T47D (cell line): Measurements from ENCODE around the gene OLFM3.

Experiments
- DNase-seq, 2 experiments: peaks; one replicate each; pipeline versions ENCODE4 v3.0.0 to v3.0.0-alpha.2; 2011 to 2012; ENCODE audit warnings: low read depth in 1 of 2, low spot score in 1 of 2
- JUND ChIP-seq: IDR thresholded peaks from 2 replicates; pipeline ENCODE4 v1.6.1; 2012; ENCODE audit warnings: low read depth
- in situ Hi-C: cut with HindIII; loops from 2 replicates; pipeline ENCODE4 v1.10.0; 2016; ENCODE audit warnings: low sequenced_read_pairs, low pct_unique_long_range_greater_than_20kb

OLFM3 gene

DNA sequence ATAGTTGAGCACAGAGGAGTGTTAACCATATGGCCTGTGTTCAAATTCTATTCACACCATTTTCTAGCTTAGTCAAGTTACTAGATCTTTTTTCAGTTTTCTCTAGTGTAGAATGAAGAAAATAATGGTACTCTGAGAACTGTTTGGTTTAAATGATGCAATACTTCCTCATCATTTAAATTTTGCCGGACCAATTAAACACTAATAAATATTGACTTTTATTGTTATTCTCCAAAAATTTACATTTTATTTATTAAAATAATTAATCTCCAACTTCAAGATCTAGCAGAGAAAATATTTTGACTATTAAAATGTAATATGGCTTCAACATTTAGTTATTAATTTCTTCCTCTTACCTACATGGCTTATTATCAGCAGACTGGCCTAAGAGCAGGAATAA lies 123.1 kb downstream of the OLFM3 start:
- in situ Hi-C loops: no loop called here
- no peak for TF ChIP-seq JUND
- DNase-seq: no peak

DNA sequence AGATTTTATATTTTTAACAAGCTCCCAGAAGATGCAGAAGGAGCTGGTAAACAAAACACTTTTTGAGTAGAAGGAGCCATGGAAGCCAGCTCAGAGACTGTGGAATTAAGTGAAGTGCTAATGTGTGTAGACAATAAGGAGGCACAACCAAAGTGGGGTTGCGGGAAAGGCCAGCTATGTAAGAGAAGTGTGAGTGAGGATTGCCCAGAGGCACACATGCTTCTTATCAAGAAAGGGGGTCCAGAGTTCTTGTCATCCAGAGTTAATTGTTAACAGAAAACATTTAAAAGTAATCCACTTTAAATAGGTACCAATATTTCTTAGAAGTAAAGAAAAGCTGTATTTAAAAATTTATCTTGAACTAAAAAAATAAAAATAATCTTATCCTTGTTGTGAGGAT lies 136.8 kb downstream of the OLFM3 start:
- no peak for TF ChIP-seq JUND
- DNase-seq: no peak
- in situ Hi-C loops: no loop called here

DNA sequence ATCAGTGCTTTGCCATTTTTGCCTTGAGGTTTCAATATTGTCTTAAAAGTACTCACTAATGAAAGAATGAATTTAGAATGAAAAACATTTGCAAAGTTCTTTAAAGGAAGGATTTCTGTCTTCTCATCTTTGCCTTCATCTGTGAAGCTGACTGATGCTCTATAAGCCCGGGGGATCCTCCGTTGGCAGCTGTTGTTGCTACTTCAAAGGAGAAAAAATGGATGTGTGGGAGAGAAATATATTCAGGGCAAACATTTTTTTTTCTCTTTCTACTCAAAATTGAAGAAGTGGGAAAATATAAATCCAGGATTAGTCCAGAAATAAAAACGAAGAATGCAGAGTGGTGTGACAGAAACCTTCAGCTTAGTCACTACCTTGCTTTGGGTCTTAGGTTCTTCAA lies 142.5 kb downstream of the OLFM3 start:
- in situ Hi-C loops: no loop called here
- TF ChIP-seq JUND: no peak
- no peak for DNase-seq

DNA sequence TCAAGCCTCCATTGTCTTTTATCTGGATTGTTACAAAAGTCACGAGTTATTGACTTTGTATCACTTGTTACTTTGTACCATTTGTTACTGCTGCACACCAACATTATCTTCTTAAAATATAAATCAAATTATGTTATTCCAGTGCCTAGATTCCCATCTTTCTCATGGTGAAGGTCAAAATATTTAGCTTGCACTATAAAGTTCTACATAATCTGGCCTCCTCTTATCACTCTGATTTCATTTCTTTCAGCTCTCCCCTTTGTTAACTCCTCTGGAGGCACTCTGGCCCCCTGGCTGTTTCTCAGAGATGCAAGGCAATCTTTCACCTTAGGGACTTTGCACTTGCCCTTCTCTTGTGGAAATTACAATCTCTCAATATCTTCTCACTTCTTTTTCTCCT lies 143.8 kb downstream of the OLFM3 start:
- no peak for TF ChIP-seq JUND
- DNase-seq: no peak
- in situ Hi-C loops: no loop called here

DNA sequence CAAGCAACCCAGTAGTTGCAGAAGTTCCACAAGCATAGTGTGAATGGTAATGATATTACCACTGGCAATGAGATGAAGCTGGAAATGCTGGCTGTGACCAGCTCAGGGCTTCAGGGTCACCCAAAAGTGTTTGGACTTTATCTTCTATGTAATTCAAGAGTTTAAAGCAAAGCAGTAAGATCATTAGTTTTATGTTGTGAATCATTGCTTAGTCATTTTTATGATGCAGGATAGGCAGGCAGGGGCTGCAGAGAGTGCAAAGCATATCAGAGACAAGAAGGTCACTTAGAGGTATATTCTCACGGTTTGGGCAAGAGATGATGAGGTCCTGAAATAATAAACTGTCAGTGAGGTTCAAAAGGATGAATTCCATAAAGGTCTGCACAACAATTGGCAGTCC lies 147.4 kb downstream of the OLFM3 start:
- no peak for TF ChIP-seq JUND
- no peak for DNase-seq
- in situ Hi-C loops: no loop called here

DNA sequence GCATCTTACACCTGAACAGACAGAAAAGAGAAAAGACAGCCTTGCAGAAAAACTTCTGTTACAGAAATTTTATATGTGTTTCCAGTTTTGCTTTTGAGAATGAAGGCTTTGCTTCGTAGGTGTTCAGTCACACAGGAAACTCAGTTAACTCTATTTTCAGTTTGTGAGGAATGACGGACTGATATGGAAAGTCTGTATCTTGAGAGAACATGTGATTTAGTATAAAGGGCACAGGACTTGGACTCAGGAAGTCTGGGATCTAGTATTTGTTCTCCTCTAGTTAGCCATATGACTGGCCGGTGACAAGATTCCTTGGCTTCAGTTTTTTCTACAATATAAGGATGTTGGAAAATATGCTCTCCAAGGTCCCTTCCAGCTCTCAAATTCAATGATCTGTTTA lies 149.1 kb downstream of the OLFM3 start:
- no peak for DNase-seq
- TF ChIP-seq JUND: no peak
- in situ Hi-C loops: no loop called here

DNA sequence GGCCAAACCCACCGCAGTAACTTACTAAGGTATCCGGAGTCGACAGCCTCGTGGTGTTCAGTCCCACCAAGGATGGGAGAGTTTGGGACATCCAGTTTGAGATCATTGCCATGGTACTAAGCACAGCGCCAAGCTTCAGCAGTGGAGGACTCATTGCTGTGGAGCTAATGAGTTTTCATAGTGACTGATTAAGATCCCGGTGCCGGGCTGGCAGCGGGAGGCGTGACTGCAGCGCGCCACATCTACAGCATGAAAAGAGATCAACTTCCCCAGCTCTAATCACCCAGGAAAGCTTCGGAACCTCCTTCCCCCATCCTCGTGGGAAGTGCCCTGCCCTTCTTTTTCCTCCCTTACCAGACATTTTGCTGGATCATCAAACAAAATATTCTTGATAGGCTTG lies 149.9 kb downstream of the OLFM3 start:
- in situ Hi-C loops: no loop called here
- no peak for TF ChIP-seq JUND
- no peak for DNase-seq

DNA sequence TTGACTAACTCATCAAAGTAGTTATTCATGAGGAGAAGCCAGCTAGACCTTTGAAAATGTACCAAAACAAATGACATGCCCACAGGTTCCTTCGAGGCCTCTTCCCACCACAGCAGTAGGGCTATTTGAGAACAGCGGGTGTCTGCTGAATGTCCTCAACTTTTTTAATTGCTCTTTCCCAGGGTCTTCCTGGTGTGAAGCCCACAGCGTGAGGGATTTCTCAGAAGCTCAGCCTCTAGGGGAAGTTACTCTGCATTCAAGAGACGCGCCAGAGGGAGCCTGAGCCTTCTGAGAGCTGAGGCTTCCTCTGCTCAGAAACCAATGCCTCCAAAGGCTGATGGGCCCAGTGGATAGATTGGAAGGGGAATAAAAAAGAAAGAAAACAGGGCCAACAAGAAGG lies 153.6 kb downstream of the OLFM3 start:
- TF ChIP-seq JUND: no peak

DNA sequence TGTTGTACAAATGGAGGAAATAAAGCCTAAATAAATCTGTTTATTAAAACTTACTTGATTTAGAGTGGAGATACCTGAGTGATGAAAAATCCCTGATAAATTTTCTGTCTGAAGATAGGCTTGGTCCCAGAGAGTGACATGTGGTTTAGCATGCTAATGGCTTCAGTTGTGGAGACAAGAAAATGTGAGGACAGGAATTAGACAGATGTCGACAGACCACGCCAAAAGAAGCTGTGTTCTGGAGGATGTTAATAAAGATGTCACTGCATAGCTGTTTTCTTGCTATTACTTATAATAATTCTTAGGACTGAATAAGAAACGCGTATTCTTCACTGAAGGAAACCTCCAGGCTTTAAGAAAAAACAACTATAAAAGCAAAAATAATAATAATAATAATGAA lies 154.9 kb downstream of the OLFM3 start:
- no peak for DNase-seq

More for the DNA sequence above, 153.6 kb downstream of the OLFM3 start:
- DNase-seq: no peak
- in situ Hi-C loops: no loop called here

DNA sequence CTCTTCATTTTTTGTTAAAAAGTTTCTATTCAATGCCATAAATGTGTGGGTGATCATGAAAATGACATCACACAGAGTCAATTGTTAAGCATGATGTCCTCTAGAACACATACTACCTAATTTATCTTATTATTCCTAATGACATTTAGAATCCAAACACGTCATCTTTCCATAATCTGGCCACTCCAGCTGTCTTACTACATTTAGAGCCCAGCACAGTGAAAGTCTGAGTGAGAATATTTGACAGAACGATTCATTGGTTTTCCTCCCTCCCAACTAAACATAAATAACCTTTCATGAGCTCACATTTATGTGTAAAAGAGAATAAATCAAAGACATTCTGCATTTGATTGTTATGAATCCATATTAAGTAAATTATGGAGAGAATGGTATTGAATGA lies 160.7 kb downstream of the OLFM3 start:
- DNase-seq: no peak
- in situ Hi-C loops: no loop called here
- no peak for TF ChIP-seq JUND

More for the DNA sequence above, 154.9 kb downstream of the OLFM3 start:
- TF ChIP-seq JUND: no peak
- in situ Hi-C loops: no loop called here

DNA sequence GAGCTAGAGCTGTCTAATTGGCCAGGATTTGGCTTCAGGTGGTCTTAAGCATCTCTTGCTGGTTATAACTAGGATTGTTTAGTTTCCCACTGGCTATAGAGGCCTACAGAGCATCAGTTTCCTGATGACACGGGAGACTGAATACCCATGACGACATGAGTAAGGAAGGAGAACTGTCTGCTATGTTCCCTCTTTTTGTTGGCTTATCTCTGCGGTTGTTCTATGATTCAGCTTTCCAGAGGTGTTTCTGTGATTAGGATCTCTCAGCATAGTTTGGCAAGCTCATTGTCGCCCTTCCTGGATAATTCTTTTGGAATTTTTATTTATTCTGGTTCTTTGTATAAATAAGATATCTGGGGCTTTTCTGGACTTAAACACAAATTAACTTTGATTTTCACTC lies 163.4 kb downstream of the OLFM3 start:
- in situ Hi-C loops: no loop called here
- DNase-seq: no peak
- no peak for TF ChIP-seq JUND

DNA sequence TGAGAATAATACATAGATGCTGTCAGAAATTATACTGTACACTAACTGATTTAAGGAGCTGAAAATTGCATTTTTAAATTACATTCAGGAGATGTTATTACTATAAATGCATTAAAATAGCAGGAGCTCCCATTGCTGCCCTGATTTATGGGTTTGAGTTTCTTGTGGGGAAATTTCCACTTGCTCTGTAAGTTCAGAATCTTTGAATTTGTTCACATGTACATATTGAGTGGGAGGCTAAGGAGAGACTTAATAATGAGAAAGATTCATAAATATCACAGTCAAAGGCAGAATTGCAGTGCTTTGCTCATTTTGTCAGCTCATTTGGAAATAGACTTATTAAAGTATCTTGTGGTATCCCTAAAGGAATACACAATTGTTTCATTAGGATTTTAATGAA lies 170.3 kb downstream of the OLFM3 start:
- no peak for TF ChIP-seq JUND
- in situ Hi-C loops: no loop called here
- DNase-seq: no peak

DNA sequence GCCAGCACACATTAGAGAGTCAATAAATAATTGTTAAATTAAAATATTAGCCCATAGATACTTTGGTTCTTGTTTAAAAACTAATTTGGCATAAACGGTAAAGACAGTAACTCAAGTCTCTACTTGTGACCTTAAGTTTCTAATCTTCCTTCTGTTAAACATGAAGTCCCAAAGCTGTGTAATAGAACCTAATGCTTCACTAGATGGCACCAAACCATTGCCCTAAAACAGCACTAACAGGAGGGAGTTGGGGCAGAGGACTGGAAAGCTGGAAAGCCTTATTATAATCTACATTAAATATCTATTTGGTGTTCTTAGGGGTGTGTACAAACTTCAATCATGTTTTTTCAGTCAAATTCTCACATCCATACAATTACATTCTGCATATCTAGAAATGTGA lies 176.7 kb downstream of the OLFM3 start:
- in situ Hi-C loops: no loop called here
- peak; percentile 13 to 69 for DNase-seq
- no peak for TF ChIP-seq JUND

DNA sequence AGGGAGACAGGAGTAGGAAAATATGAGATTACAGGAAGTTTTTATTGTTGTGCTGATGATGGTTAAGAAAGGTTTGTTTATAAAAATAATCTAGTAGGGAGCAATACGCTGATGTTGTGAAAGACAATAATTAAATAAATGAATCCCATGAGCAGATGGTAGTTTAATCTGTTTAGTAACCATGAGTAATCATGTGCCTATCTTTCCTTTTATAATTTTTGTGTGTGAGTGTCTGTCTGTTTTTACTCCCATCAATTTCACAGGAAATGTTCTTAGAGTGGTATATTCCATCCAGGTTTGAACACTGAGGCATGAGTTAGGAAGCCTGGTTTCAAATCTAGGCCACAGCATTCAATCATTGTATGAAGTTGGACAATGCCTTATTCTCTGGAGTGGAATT lies 180.5 kb downstream of the OLFM3 start:
- DNase-seq: no peak
- no peak for TF ChIP-seq JUND
- in situ Hi-C loops: no loop called here
